OCI-LY3 (cell line): ENCODE measurements around the gene SMIM36.

Experiments
- EZH2phosphoT487 ChIP-seq: fragments of 200-600 bp; shearing (Covaris generic); IDR thresholded peaks from 2 replicates; pipeline ENCODE4 v1.6.1; 2018; ENCODE audit warnings: antibody characterized with exemption, mixed run types, low read depth
- TF ChIP-seq, protein P1 (sequence below): fragments of 200-600, 300-600 bp; sonication (generic); IDR thresholded peaks from 2 replicates; pipeline ENCODE4 v1.5.1; 2014; ENCODE audit warnings: antibody characterized with exemption, low read length, low read depth

DNA sequence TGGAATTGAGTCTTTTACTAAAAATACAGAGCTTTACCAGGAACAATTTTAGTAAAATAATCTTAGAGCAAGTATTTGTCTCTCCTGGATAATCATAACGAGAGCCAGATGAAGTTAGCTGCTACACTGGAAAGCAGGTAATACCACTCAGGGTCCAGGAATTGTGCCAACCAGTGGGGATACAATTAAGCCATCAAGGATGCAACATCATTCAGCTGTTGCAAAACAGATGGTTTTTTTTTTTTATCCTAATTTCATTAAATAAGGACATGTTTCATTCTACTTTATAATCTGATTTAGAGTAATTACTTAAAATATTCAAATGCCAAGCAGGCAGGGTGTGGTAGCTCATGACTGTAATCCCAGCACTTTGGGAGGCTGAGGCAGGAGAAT lies 99.8 kb downstream of the SMIM36 start:
- TF ChIP-seq, protein P1, sequence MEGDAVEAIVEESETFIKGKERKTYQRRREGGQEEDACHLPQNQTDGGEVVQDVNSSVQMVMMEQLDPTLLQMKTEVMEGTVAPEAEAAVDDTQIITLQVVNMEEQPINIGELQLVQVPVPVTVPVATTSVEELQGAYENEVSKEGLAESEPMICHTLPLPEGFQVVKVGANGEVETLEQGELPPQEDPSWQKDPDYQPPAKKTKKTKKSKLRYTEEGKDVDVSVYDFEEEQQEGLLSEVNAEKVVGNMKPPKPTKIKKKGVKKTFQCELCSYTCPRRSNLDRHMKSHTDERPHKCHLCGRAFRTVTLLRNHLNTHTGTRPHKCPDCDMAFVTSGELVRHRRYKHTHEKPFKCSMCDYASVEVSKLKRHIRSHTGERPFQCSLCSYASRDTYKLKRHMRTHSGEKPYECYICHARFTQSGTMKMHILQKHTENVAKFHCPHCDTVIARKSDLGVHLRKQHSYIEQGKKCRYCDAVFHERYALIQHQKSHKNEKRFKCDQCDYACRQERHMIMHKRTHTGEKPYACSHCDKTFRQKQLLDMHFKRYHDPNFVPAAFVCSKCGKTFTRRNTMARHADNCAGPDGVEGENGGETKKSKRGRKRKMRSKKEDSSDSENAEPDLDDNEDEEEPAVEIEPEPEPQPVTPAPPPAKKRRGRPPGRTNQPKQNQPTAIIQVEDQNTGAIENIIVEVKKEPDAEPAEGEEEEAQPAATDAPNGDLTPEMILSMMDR: no peak
- no peak for TF ChIP-seq EZH2phosphoT487
